Ovary (tissue), 9 donors: ENCODE results near the gene HTRA1. TPM values are rescaled to one million over a fixed set of nuclear protein-coding genes. Genes with fewer than 3 reads are reported as not detected.

Experiments
- DNase-seq, 5 donors: peaks; one replicate each; pipeline ENCODE4 v3.0.0-alpha.2; 2019 to 2020
- H3K27ac ChIP-seq, 2 donors: fragments of 200-600 bp; one replicate each; pipeline versions ENCODE4 v1.5.1 to v1.8.0; 2019 to 2022
- H3K27me3 ChIP-seq: fragments of 200-600 bp; one replicate; pipeline ENCODE4 v1.8.0; 2022
- H3K36me3 ChIP-seq: fragments of 200-600 bp; sonication (generic); one replicate; pipeline ENCODE4 v1.5.1; 2019
- H3K4me1 ChIP-seq: one replicate; pipeline ENCODE4 v1.8.1; 2013; ENCODE audit warnings: mild to moderate bottlenecking, moderate library complexity; ENCODE audit not compliant: insufficient read depth
- H3K4me3 ChIP-seq: fragments of 200-600 bp; sonication (generic); one replicate; pipeline ENCODE4 v1.5.1; 2017
- H3K9me3 ChIP-seq, 2 donors: fragments of 200-600 bp in 1 of 2; sonication (generic) in 1 of 2; one replicate each; pipeline versions ENCODE4 v1.5.1 to v1.8.1; 2013 to 2019; ENCODE audit warnings: mild to moderate bottlenecking in 1 of 2, moderate library complexity in 1 of 2
- CTCF ChIP-seq, 3 donors: fragments of 450-650 bp in 2 of 3; fragments of 200-600 bp in 1 of 3; IDR thresholded peaks; one replicate each; pipeline versions ENCODE4 v1.5.1 to v1.8.0; 2016 to 2022; ENCODE audit warnings: antibody characterized with exemption in 3 of 3, mild to moderate bottlenecking in 1 of 3
- EP300 ChIP-seq: sonication (generic); formaldehyde crosslinking; IDR thresholded peaks from one replicate; pipeline ENCODE4 v1.6.1; 2017; ENCODE audit warnings: antibody characterized with exemption
- POLR2A ChIP-seq: fragments of 450-650 bp; IDR thresholded peaks from one replicate; pipeline ENCODE4 v1.6.1; 2017; ENCODE audit warnings: antibody characterized with exemption, mild to moderate bottlenecking, moderate library complexity
- WGBS, 3 donors: extraction: QIAGEN DNeasy Blood & Tissue Kit in 1 of 3; methylation state at CpG; one replicate each; pipeline versions ENCODE4 v1.1.5 to v1.1.7; 2013 to 2017; 5-methylcytosine and 5-hydroxymethylcytosine counted together
- intact Hi-C, 4 donors: fragments of 100-400 bp; cut with DNase I; formaldehyde crosslinking; loops; one replicate each; pipeline versions ENCODE4 v1.11.0 to v1.15.1; 2022 to 2023
- polyA plus RNA-seq, 2 donors: library from polyadenylated mRNA; stranded (reverse); fragments of 200-250 nt in 1 of 2; fragments of 350-450 nt in 1 of 2; fragmentation: Illumina TruSeq in 1 of 2; extraction: RNeasy Lipid Tissue Mini Kit (QIAGEN cat#74804) in 1 of 2; gene quantifications; one replicate each; pipeline ENCODE4 v1.2.3, GENCODE V29; 2013 to 2014
- total RNA-seq, 7 donors: library from RNA; depleted of rRNA in 2 of 7; stranded (reverse); fragments of >200 nt in 2 of 7; fragmentation: NEBNext Ultra II Directional in 3 of 7; extraction: Animal tissue kit (Norgen Biotek cat#: 25700) in 3 of 7; gene quantifications; one replicate each; pipeline versions ENCODE4 v1.1.0 to v1.2.4, GENCODE V29; 2016 to 2023
- donor health status: DM: no; HTN: no; CAD: no; lungs with moderate emphysema.
- donor health status: DM: no; HTN: no; CAD: no.
- donor health status: Bipolar disorder and iron deficiency.
- donor health status: DM: yes; HTN: yes; CAD: no.
- donor health status: DM: no; HTN: no; CAD: no.
- donor health status: DM: yes; HTN: yes; CAD: no.

HTRA1 gene
- total and polyA plus RNA-seq, 9 donors: 194 to 947 (median 356) TPM

GRCh38 chr10:122469848-122470247 is 8.5 kb downstream of the HTRA1 start:
- Histone ChIP-seq H3K27me3 (no peaks in the 10 kb centered on the region), H3K4me3 (no peak overlapping the region), H3K27ac (peak overlapping the region in 1 of 2 donors; percentile 66), H3K36me3 (no peaks in the 10 kb centered on the region), H3K4me1 (peaks cover 22% of the 10 kb centered on the region), H3K9me3 (no peaks in the 10 kb centered on the region)
- intact Hi-C loops: loop anchor here in 1 of 4 donors (10.0 kb wide), 1 partner anchor 95 kb away; the partner anchor contains the start of gene DMBT1
- WGBS, 3 donors: 76 to 84% (median 80%) methylated on average over 4 of the region's 4 CpGs
- TF ChIP-seq POLR2A: no peak
- TF ChIP-seq CTCF (IDR thresholded peaks at IDR 0.05): no peak
- no peak for TF ChIP-seq EP300
- no peak for DNase-seq

- no peak for TF ChIP-seq EP300
- no peak for TF ChIP-seq POLR2A
- TF ChIP-seq CTCF (IDR thresholded peaks at IDR 0.05): no peak
- no peak overlapping the region for H3K27ac ChIP-seq
- no peaks in the 10 kb centered on the region for H3K9me3 ChIP-seq
- no peaks in the 10 kb centered on the region for H3K36me3 ChIP-seq
- DNase-seq: no peak
- no peaks in the 10 kb centered on the region for H3K27me3 ChIP-seq
- H3K4me3 ChIP-seq: no peak overlapping the region
- intact Hi-C loops: no loop called here
- H3K4me1 ChIP-seq: peaks cover 26% of the 10 kb centered on the region
- 97 to 99% (median 98%) methylated on average over 4 of the region's 4 CpGs for WGBS, 3 donors
Observed at GRCh38 chr10:122471531-122472177, 10.3 kb downstream of the HTRA1 start.

- no peak overlapping the region for H3K27ac ChIP-seq
- WGBS, 3 donors: 41 to 68% (median 58%) methylated on average over 8 of the region's 8 CpGs
- intact Hi-C loops: no loop called here
- H3K36me3 ChIP-seq: no peaks in the 10 kb centered on the region
- no peak for TF ChIP-seq CTCF (IDR thresholded peaks at IDR 0.05)
- no peaks in the 10 kb centered on the region for H3K9me3 ChIP-seq
- DNase-seq: no peak
- no peak overlapping the region for H3K4me3 ChIP-seq
- peaks cover 26% of the 10 kb centered on the region for H3K4me1 ChIP-seq
- no peaks in the 10 kb centered on the region for H3K27me3 ChIP-seq
Observed at GRCh38 chr10:122473116-122473515, 11.8 kb downstream of the HTRA1 start.

GRCh38 chr10:122474131-122474818 is 12.9 kb downstream of the HTRA1 start:
- no peak for TF ChIP-seq POLR2A
- TF ChIP-seq EP300: no peak
- TF ChIP-seq CTCF (IDR thresholded peaks at IDR 0.05): no peak
- intact Hi-C loops: no loop called here
- DNase-seq: peak in 3 of 5 donors; percentile 36 to 64 (median 59)
- peaks cover 26% of the 10 kb centered on the region for H3K4me1 ChIP-seq
- no peak overlapping the region for H3K27ac ChIP-seq
- H3K36me3 ChIP-seq: no peaks in the 10 kb centered on the region
- H3K9me3 ChIP-seq: no peaks in the 10 kb centered on the region
- no peak overlapping the region for H3K4me3 ChIP-seq
- no peaks in the 10 kb centered on the region for H3K27me3 ChIP-seq
- WGBS, 3 donors: 5 to 16% (median 6%) methylated on average over 15 of the region's 15 CpGs
